HG03135 (cell line): ENCODE results near the gene PATZ1.
"Not testable (repeated sequence)": the region's sequence is repeated elsewhere in the genome, so short reads cannot be mapped to it uniquely, and the experiment has no call there.

Experiments
- ATAC-seq: cut with Tn5 transposase; IDR thresholded peaks from one replicate; pipeline ENCODE4 v1.9.1; 2021; ENCODE audit warnings: mild to moderate bottlenecking, moderate library complexity; ENCODE audit not compliant: unreplicated experiment

PATZ1 gene, protein sequence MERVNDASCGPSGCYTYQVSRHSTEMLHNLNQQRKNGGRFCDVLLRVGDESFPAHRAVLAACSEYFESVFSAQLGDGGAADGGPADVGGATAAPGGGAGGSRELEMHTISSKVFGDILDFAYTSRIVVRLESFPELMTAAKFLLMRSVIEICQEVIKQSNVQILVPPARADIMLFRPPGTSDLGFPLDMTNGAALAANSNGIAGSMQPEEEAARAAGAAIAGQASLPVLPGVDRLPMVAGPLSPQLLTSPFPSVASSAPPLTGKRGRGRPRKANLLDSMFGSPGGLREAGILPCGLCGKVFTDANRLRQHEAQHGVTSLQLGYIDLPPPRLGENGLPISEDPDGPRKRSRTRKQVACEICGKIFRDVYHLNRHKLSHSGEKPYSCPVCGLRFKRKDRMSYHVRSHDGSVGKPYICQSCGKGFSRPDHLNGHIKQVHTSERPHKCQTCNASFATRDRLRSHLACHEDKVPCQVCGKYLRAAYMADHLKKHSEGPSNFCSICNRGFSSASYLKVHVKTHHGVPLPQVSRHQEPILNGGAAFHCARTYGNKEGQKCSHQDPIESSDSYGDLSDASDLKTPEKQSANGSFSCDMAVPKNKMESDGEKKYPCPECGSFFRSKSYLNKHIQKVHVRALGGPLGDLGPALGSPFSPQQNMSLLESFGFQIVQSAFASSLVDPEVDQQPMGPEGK

DNA sequence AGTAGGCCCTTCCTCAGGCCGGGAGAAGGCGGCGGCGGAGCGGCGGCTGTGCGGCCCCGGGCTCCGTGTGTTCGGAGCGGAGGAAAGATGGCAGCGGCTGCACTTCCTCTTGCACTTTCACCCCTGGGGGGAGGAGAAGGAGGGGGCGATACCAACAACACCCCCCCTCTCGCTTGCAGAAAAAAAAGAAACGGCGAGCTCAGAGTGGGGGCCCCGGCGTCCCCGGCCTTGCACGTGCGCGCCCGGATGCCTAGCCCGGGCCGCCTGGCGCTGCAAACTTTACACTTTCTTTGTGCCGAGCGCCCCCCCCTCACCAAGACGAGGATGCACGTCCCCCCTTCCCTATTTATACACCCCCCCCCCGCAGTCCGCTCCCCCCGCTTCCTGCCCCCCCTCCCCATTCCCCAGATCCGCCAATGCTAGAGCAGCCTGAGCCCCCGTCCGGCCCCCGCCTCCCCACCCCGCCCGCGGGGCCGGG, at the start of gene PATZ1:
PATZ1 (minus strand) TSS at position 92 of the 478 bp plus-strand sequence. CDS start 744 bp downstream, outside the sequence.
- ATAC-seq = peak; percentile 36

DNA sequence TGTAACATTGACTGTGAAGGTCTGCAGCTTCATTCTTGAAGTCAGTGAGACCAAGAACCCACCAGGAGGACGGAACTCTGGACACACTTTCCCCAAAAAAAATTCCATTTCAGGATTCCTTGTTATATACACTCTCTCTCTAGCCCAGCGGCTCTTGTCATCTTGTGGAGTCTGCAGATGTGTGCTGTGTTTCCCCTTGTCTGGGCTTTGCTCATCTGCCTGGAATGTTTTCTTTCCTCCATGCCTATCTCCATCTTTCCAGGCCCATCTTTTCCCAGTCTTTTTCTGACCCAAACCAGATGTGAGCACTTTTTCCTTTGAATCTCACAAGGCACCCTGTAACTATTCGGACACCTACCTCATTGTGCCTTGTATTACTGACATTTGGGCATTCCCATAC, 48.2 kb upstream of the PATZ1 start:
- no peak for ATAC-seq

DNA sequence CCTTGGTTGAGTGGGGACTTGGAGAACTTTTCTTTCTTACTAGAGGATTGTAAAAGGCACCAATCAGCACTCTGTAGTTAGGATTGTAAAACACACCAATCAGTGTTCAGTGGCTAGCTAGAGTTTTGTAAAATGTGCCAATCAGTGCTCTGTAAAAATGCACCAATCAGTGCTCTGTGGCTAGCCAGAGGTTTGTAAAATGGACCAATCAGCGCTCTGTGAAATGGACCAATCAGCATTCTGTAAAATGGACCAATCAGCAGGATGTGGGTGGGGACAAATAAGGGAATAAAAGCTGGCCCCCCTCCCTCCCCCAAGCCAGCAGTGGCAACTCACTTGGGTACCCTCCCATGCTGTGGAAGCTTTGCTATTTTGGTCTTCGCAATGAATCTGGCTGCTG, 47.7 kb upstream of the PATZ1 start:
- no peak for ATAC-seq

DNA sequence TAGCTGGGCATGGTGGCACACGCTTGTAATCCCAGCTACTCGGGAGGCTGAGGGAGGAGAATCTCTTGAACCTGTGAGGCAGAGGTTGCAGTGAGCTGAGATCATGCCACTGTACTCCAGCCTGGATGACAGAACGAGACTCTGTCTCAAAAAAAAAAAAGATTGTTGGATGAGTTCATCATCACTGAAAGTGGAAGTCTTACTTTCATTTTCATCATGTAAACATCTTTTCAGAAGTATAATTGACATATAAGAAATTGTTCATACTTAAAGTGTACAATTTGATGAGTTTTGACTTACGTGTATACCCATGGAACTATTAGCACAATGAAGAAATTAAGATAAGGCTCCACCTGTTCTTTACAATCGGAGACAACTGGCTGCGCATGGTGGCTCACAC, 32.5 kb upstream of the PATZ1 start:
- not testable (repeated sequence) for ATAC-seq

- ATAC-seq = no peak
Measured at GRCh38 chr22:31378123-31378522, 32.0 kb upstream of the PATZ1 start.

GRCh38 chr22:31377612-31378011, 31.5 kb upstream of the PATZ1 start:
- ATAC-seq = no peak

- ATAC-seq = no peak
Measured at GRCh38 chr22:31367426-31367825, 21.3 kb upstream of the PATZ1 start.

GRCh38 chr22:31363885-31364465, 17.8 kb upstream of the PATZ1 start:
- ATAC-seq = no peak

GRCh38 chr22:31361743-31362142, 15.6 kb upstream of the PATZ1 start:
- no peak for ATAC-seq

DNA sequence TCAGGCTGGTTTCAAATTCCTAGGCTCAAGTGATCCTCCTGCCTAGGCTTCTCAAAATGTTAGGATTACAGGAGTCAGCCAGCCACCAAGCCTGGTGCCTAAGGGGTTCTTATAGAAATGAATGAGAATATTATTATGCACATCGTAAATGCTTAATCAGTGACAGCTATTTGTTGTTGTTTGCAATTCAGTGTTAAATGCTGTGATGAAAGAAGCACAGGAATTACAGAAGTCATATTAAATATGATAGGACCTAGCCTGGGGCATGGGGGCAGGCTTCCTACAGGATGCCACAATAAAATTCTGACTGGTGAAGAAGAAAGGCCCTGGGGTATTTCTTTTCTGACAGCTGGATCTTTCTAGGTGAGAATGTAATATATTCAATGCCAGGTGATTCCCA, 13.9 kb upstream of the PATZ1 start:
- ATAC-seq = no peak

DNA sequence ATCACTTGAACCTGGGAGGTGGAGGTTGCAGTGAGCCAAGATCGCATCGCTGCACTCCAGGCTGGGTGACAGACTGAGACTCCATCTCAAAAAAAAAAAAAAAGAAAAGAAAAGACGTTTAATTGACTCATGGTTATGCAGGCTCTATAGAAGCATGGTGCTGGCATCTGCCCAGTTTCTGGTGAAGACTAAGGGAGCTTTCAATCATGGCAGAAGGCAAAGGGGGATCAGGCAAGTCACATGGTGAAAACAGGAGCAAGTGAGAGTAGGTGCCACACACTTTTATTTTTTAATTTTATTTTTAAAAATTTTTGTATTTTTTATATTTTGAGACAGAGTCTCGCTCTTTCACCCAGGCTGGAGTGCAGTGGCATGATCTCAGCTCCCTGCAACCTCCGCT, 8.4 kb upstream of the PATZ1 start:
- ATAC-seq = no peak

DNA sequence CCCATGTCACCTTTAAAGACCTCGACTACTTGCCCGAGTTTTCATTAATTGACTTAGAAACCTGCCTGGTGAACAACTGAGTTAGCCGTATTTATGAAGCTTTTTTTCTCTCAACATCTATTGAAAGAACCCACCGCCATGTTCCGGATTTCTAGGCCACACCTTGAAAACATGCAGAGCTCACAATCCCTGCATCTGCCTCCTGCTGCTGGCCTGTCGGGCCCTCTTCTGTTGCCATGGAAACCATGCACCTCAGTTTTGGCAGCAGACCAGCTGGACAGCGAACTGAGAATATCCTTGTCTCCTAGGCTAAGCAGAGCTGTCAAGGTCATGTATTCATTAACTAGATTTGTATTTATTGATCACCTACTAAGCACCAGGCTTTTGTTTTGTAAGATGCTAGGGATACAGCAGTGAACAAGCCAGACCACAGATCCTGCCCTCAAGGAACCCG, 4.3 kb upstream of the PATZ1 start:
- no peak for ATAC-seq

GRCh38 chr22:31349960-31350359, 3.8 kb upstream of the PATZ1 start:
- no peak for ATAC-seq

DNA sequence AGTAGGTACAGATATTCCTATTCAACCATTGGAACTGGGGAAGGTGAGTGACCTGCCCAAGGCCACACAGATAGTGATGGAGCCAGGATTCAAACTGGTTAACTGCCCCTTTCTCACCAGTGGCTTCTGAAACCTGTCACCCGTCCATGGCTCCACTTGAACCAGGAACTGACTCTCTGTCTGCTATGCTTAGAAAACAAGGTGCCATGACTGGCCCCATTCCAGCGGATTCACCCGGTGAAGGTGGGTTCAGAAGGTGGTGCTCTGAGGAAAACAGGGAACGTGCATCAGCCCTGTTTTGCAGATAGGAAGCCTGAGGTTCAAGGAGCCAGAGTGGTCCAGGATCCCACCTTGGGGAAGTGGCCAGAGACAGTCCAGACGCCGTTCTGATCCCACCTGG, 2.6 kb upstream of the PATZ1 start:
- no peak for ATAC-seq

GRCh38 chr22:31348009-31348337, 1.8 kb upstream of the PATZ1 start:
- not testable (repeated sequence) for ATAC-seq

DNA sequence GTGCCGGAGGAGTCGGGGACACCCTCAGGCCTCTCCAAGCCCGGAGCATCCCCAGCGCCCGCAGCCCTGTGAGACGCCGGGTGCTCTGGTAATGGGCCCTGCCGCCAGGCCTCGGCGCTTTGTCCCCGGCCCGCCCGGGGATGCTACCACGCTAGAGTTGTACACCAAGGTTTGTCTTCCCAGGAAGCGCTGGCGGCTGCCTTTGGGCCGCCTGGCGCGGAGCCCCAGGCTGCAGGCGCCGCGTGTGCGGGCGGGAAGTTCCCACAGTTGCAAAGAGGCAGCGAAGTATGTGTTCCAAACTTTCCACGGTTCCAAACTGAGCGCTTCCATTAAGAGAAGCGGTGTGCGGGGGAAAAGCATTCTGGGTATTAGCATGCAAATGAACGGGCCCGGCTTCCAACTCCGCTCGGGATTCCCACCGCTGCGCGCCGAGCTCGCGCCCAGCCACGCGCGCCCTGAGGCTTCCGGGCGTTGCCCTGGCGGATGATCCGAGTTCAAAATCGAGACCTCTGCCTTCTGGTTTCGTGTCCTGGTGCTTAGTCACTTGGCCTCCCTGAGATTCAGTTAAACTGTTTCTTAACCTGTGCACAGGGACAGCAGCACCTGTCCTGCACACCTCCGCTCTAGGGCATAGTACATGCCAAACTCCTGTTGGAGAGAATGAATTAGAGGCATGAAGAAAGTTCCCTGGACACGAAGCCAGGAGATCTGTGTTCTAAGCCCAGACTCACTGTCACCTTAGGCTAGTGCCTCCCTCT, 1.3 kb upstream of the PATZ1 start:
- ATAC-seq = no peak

GRCh38 chr22:31346733-31347250, 646 bp upstream of the PATZ1 start:
- no peak for ATAC-seq

GRCh38 chr22:31345331-31346254, 553 bp downstream of the PATZ1 start:
- peak; percentile 44 for ATAC-seq

- no peak for ATAC-seq
Measured at GRCh38 chr22:31344578-31345330, 1.4 kb downstream of the PATZ1 start.
